ENCODE results near the gene CASZ1.

CASZ1 gene

GRCh38 chr1:10773851-10774614 lies 22.4 kb downstream of the CASZ1 start:
- no peak for DNase-seq (ENCODE audit: low read depth)

GRCh38 chr1:10773376-10773775 lies 23.1 kb downstream of the CASZ1 start:
- DNase-seq (ENCODE audit: low read depth): no peak

- DNase-seq (ENCODE audit: low read depth): no peak
These were observed 23.7 kb downstream of the CASZ1 start for GRCh38 chr1:10772711-10773110.

- no peak for DNase-seq (ENCODE audit: low read depth)
These were observed 24.7 kb downstream of the CASZ1 start for GRCh38 chr1:10771789-10772188.

- DNase-seq (ENCODE audit: low read depth): no peak
These were observed 27.9 kb downstream of the CASZ1 start for GRCh38 chr1:10768552-10768951.

GRCh38 chr1:10767282-10767681 lies 29.2 kb downstream of the CASZ1 start:
- no peak for DNase-seq (ENCODE audit: low read depth)

- no peak for DNase-seq (ENCODE audit: low read depth)
These were observed 30.5 kb downstream of the CASZ1 start for GRCh38 chr1:10765734-10766478.

- DNase-seq (ENCODE audit: low read depth): no peak
These were observed 31.1 kb downstream of the CASZ1 start for GRCh38 chr1:10765304-10765703.

- DNase-seq (ENCODE audit: low read depth): no peak
These were observed 32.1 kb downstream of the CASZ1 start for GRCh38 chr1:10764296-10764798.

GRCh38 chr1:10762875-10763274 lies 33.6 kb downstream of the CASZ1 start:
- DNase-seq (ENCODE audit: low read depth): no peak

GRCh38 chr1:10762153-10762523 lies 34.3 kb downstream of the CASZ1 start:
- no peak for DNase-seq (ENCODE audit: low read depth)

- DNase-seq (ENCODE audit: low read depth): no peak
These were observed 34.8 kb downstream of the CASZ1 start for GRCh38 chr1:10761503-10762152.

- DNase-seq (ENCODE audit: low read depth): no peak
These were observed 35.6 kb downstream of the CASZ1 start for GRCh38 chr1:10760566-10761502.

GRCh38 chr1:10759413-10760200 lies 36.8 kb downstream of the CASZ1 start:
- DNase-seq (ENCODE audit: low read depth): no peak

- DNase-seq (ENCODE audit: low read depth): no peak
These were observed 39.6 kb downstream of the CASZ1 start for GRCh38 chr1:10756842-10757241.

GRCh38 chr1:10755970-10756521 lies 40.4 kb downstream of the CASZ1 start:
- peak; percentile 11 for DNase-seq (ENCODE audit: low read depth)

- DNase-seq (ENCODE audit: low read depth): no peak
These were observed 41.7 kb downstream of the CASZ1 start for GRCh38 chr1:10754568-10755329.

- DNase-seq (ENCODE audit: low read depth): no peak
These were observed 43.1 kb downstream of the CASZ1 start for GRCh38 chr1:10753299-10753698.

GRCh38 chr1:10751561-10752085 lies 44.8 kb downstream of the CASZ1 start:
- no peak for DNase-seq (ENCODE audit: low read depth)

GRCh38 chr1:10751160-10751559 lies 45.3 kb downstream of the CASZ1 start:
- DNase-seq (ENCODE audit: low read depth): no peak

All from stimulated activated CD8-positive, alpha-beta memory T cell treated with anti-CD3 and anti-CD28 coated beads, Interleukin-15, amount 100 ng/mL, for 24 hours (primary cell).